Measurements from ENCODE around the gene LPA.

Gene LPA

DNA sequence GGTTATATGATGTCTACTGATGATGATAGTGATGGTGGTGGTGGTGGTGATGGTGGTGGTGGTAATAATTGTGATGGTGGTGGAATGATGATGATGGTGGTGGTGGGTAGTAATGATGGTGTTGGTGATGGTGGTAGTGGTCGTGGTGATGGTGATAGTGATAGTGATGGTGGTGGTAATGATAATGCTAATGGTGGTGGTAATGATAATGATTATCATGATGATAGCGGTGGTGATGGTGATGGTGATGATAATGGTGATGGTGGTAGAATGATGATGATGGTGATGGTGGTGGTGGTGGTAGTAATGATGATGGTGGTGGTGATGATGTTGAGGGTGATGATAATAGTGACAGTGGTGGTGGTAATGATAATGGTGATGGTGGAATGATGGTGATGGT, 4.5 kb upstream of the LPA start:
- no peak for DNase-seq (ENCODE audit: extremely low spot score)
- ChIA-PET POLR2A (no interaction called here), CTCF (no interaction called here)
- no peak for TF ChIP-seq ARNT (IDR thresholded peaks at IDR 0.05)
- no peak for TF ChIP-seq SUZ12 (IDR thresholded peaks at IDR 0.05)
- TF ChIP-seq TARDBP (IDR thresholded peaks at IDR 0.05): no peak
- no peak for TF ChIP-seq CTBP1 (IDR thresholded peaks at IDR 0.05; ENCODE audit: borderline replicate concordance)
- no peak for TF ChIP-seq L3MBTL2 (conservative IDR thresholded peaks at IDR 0.05)
- TF ChIP-seq FOXK2 (IDR thresholded peaks at IDR 0.05): no peak

DNA sequence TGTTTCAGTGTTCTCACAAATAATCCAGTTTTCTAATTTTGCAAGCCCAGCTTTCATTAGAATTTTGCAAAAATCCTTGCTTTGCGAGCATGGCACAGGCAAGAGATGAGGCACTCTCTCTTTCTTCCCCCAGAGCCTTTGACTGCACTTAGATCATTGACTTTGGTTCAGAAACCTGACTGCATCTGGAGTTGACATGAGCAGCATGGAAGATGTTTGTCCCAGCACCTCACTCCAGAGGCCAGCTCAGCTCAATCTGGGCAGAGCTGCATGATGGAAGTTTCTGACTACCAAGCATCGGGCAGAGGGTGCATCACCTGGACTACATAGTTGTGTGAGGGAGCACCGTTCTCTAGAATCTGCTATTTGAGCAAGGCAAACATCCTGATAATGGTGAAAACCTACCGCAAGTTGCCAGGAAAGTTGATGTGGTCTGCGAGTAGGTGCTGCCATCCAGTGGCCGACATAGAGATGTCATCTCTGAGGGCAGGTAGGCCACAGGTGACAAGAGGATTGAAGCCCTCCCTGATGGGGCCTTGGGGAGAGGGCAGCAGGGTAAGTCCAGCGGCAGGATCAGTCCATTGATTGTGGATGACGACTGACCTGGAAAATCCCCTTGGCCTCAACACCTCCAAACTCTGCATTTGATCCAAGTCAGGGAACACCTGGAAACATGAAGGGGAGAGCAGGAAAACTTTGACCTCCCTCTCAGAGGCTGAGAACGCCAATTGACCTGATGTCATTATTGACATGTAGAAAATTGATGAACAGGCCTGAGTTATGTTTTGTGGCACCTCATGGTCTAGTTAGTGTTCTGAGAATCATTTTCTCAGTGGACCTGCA, 3.8 kb upstream of the LPA start:
- DNase-seq (ENCODE audit: extremely low spot score): peak; percentile 63
- ChIA-PET CTCF (interaction anchor here (0.7 to 1.3 kb wide), 2 partner anchors 65 to 147 kb away, joined by 3 to 4 read pairs; no protein-coding TSS in a partner anchor), POLR2A (no interaction called here)
- no peak for TF ChIP-seq BHLHE40 (IDR thresholded peaks at IDR 0.05; ENCODE audit: borderline replicate concordance)
- no peak for TF ChIP-seq FOXA1 (IDR thresholded peaks at IDR 0.05)
- no peak for TF ChIP-seq HDGF (IDR thresholded peaks at IDR 0.05; ENCODE audit: borderline replicate concordance)
- TF ChIP-seq FOXM1 (IDR thresholded peaks at IDR 0.05; ENCODE audit: borderline replicate concordance): no peak
- no peak for TF ChIP-seq TARDBP (IDR thresholded peaks at IDR 0.05)
- TF ChIP-seq SP1 (IDR thresholded peaks at IDR 0.05): no peak
- no peak for TF ChIP-seq L3MBTL2 (conservative IDR thresholded peaks at IDR 0.05)
- TF ChIP-seq ARNT (IDR thresholded peaks at IDR 0.05): no peak
- no peak for TF ChIP-seq CTBP1 (IDR thresholded peaks at IDR 0.05; ENCODE audit: borderline replicate concordance)
- no peak for TF ChIP-seq ZNF384 (IDR thresholded peaks at IDR 0.05)
- TF ChIP-seq, protein P1, sequence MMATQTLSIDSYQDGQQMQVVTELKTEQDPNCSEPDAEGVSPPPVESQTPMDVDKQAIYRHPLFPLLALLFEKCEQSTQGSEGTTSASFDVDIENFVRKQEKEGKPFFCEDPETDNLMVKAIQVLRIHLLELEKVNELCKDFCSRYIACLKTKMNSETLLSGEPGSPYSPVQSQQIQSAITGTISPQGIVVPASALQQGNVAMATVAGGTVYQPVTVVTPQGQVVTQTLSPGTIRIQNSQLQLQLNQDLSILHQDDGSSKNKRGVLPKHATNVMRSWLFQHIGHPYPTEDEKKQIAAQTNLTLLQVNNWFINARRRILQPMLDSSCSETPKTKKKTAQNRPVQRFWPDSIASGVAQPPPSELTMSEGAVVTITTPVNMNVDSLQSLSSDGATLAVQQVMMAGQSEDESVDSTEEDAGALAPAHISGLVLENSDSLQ (IDR thresholded peaks at IDR 0.05): no peak
- TF ChIP-seq LEF1 (IDR thresholded peaks at IDR 0.05; ENCODE audit: borderline replicate concordance): no peak
- no peak for TF ChIP-seq FOXK2 (IDR thresholded peaks at IDR 0.05)

DNA sequence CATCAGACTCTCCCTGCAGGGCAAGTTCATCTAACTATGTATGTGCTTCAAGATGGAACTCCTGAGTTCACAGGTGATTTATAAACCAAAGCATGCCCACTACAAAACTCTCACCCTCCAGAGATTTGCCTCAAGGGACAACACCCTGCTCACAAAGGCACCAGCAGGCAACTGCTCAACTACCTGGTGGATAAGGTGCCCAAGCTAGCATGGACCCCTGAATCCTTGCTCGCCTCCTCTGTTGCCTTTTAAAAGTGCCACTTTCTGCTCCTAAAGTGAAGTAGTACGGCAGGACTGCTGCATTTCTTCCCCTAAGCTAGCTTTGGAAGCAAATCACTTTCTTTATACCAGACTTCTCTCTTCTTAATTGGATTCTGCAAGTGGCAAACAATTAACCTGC, 1.2 kb downstream of the LPA start:
- TF ChIP-seq L3MBTL2 (conservative IDR thresholded peaks at IDR 0.05): no peak
- no peak for DNase-seq (ENCODE audit: extremely low spot score)
- POLR2A ChIA-PET: no interaction called here
- CTCF ChIA-PET: no interaction called here

DNA sequence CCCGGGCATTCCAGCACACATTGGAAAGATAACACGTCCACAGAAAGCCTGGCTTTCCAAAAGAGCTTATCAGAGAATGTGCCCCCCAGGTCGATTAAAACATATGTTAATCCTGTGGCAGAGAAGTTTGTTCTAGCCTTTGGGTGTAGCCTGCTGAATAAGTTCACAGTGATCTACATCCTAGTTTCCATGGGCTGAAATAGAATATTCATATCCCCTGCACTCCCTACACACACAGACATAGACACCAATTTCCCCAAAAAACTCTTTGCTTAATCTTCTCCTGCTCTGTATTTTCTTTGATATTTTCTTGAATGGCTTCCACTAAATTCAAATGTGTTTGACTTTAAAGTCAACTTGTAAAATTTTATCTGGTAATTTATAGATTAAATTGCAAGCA, 1.6 kb downstream of the LPA start:
- TF ChIP-seq HDGF (IDR thresholded peaks at IDR 0.05; ENCODE audit: borderline replicate concordance) (no peak), NFRKB (IDR thresholded peaks at IDR 0.05) (no peak), ARNT (IDR thresholded peaks at IDR 0.05) (no peak), CTBP1 (IDR thresholded peaks at IDR 0.05; ENCODE audit: borderline replicate concordance) (no peak), SUZ12 (IDR thresholded peaks at IDR 0.05) (no peak), ELF4 (IDR thresholded peaks at IDR 0.05) (no peak)
- ChIA-PET POLR2A (no interaction called here), CTCF (no interaction called here)
- no peak for DNase-seq (ENCODE audit: extremely low spot score)

DNA sequence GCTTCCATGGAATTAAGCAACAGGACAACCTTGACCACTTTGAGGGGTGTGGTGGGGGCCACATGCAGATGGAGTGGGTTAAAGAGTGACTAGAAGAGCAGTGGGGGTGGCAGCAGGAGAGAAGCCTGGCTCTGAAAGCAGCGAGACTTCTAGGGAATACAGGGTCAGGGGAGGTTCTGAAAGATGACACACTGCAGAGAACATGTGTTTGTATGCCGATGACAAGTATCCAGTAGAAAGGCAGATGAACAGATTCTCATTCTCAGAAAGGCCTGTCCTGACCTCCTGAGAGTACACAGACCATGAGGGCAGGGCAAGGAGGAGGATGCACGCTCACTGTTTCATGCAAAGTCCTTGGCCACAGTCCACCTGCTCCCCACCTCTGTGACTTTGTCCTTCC, 2.9 kb downstream of the LPA start:
- no peak for TF ChIP-seq ZNF384 (IDR thresholded peaks at IDR 0.05)
- no peak for TF ChIP-seq L3MBTL2 (conservative IDR thresholded peaks at IDR 0.05)
- TF ChIP-seq FOXM1 (IDR thresholded peaks at IDR 0.05; ENCODE audit: borderline replicate concordance): no peak
- no peak for TF ChIP-seq CTBP1 (IDR thresholded peaks at IDR 0.05; ENCODE audit: borderline replicate concordance)
- TF ChIP-seq SUZ12 (IDR thresholded peaks at IDR 0.05): no peak
- TF ChIP-seq LEF1 (IDR thresholded peaks at IDR 0.05; ENCODE audit: borderline replicate concordance): no peak
- no peak for TF ChIP-seq NFRKB (IDR thresholded peaks at IDR 0.05)
- TF ChIP-seq FOXK2 (IDR thresholded peaks at IDR 0.05): no peak
- no peak for TF ChIP-seq SP1 (IDR thresholded peaks at IDR 0.05)
- no peak for TF ChIP-seq BHLHE40 (IDR thresholded peaks at IDR 0.05; ENCODE audit: borderline replicate concordance)
- no peak for TF ChIP-seq TARDBP (IDR thresholded peaks at IDR 0.05)
- TF ChIP-seq ELF4 (IDR thresholded peaks at IDR 0.05): no peak
- TF ChIP-seq FOXA1 (IDR thresholded peaks at IDR 0.05): no peak
- TF ChIP-seq HDGF (IDR thresholded peaks at IDR 0.05; ENCODE audit: borderline replicate concordance): no peak
- TF ChIP-seq ARNT (IDR thresholded peaks at IDR 0.05): no peak
- TF ChIP-seq, protein P1 (IDR thresholded peaks at IDR 0.05): no peak
- no peak for DNase-seq (ENCODE audit: extremely low spot score)
- ChIA-PET POLR2A (no interaction called here), CTCF (no interaction called here)

DNA sequence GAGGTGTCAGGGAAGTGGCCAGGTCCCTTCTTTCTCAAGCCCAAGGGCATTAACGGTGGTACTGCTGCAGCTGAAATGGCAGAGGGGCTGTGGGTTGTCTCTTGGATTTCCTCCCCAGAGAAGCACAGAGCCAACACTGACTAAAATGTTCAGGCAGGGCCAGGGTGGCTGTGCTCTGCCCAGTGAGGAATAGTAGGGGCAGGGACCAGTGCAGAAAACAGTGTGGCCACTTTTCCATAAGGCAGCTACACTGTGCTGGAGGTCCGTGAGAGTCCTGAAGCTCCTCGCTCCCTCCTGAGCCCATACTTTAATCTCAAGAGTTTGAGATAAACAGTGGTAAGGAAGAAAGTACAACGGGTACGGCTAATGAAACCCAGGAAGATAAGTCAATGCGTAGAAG, 4.5 kb downstream of the LPA start:
- no peak for DNase-seq (ENCODE audit: extremely low spot score)
- ChIA-PET POLR2A (no interaction called here), CTCF (no interaction called here)
- TF ChIP-seq, protein P1 (IDR thresholded peaks at IDR 0.05): no peak
- TF ChIP-seq NFRKB (IDR thresholded peaks at IDR 0.05) (no peak), TARDBP (IDR thresholded peaks at IDR 0.05) (no peak), CTBP1 (IDR thresholded peaks at IDR 0.05; ENCODE audit: borderline replicate concordance) (no peak)

DNA sequence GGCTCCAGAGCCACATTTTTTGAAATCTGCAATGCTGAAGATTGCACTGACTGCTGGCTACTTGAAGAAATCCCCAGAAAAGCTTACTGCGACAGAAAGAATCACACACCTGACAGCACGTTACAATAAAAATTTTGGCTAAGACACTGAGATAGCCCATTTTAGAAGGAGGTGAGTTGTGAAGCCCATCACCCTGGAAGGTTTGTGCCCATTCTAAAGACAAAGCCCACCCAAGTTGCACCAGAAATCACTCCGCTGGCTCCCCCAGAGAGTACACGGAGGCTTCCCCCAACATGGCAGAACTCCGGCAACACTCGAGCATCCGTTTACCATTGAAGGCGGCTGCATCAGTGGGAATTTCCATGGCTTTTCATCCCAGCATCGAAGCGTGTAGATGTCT, 29.4 kb downstream of the LPA start:
- TF ChIP-seq ELF4 (IDR thresholded peaks at IDR 0.05): no peak
- TF ChIP-seq TARDBP (IDR thresholded peaks at IDR 0.05): no peak
- no peak for TF ChIP-seq NFRKB (IDR thresholded peaks at IDR 0.05)
- TF ChIP-seq, protein P1 (IDR thresholded peaks at IDR 0.05): no peak
- no peak for TF ChIP-seq BHLHE40 (IDR thresholded peaks at IDR 0.05; ENCODE audit: borderline replicate concordance)
- no peak for TF ChIP-seq SUZ12 (IDR thresholded peaks at IDR 0.05)
- TF ChIP-seq L3MBTL2 (conservative IDR thresholded peaks at IDR 0.05): no peak
- no peak for TF ChIP-seq FOXM1 (IDR thresholded peaks at IDR 0.05; ENCODE audit: borderline replicate concordance)
- TF ChIP-seq FOXK2 (IDR thresholded peaks at IDR 0.05): no peak
- TF ChIP-seq HDGF (IDR thresholded peaks at IDR 0.05; ENCODE audit: borderline replicate concordance): no peak
- DNase-seq (ENCODE audit: extremely low spot score): no peak
- ChIA-PET POLR2A (no interaction called here), CTCF (no interaction called here)
